Adrenal gland (tissue), 12 donors: ENCODE results near the gene ZSCAN5B. TPM values are rescaled to one million over a fixed set of nuclear protein-coding genes. Genes with fewer than 3 reads are reported as not detected.
"Not testable (repeated sequence)": the region's sequence is repeated elsewhere in the genome, so short reads cannot be mapped to it uniquely, and the experiment has no call there.

Source experiments
- DNase-seq, 7 donors: peaks; one replicate each; pipeline ENCODE4 v3.0.0-alpha.2; 2019 to 2020
- H3K27ac ChIP-seq, 5 donors: fragments of 200-600 bp; sonication (generic) in 4 of 5; 1 replicate in 3 of 5; 2 replicates in 2 of 5; pipeline versions ENCODE4 v1.5.1 to v1.8.0; 2016 to 2020; ENCODE audit warnings: mild to moderate bottlenecking in 1 of 5
- H3K27me3 ChIP-seq: fragments of 200-600 bp; 2 replicates; pipeline ENCODE4 v1.8.0; 2021
- H3K36me3 ChIP-seq, 2 donors: fragments of 200-600 bp; replicated peaks in 1 of 2; 1 replicate in 1 of 2; 2 replicates in 1 of 2; pipeline versions ENCODE4 v1.5.1 to v1.8.0; 2018 to 2022
- H3K4me1 ChIP-seq, 2 donors: fragments of 200-600 bp; replicated peaks in 1 of 2; 1 replicate in 1 of 2; 2 replicates in 1 of 2; pipeline versions ENCODE4 v1.5.1 to v1.8.0; 2018 to 2021
- H3K4me3 ChIP-seq, 4 donors: fragments of 200-600 bp; sonication (generic) in 3 of 4; one replicate each; pipeline ENCODE4 v1.5.1; 2016 to 2018
- H3K9me3 ChIP-seq, 3 donors: fragments of 200-600 bp; sonication (generic) in 1 of 3; replicated peaks in 1 of 3; 1 replicate in 2 of 3; 2 replicates in 1 of 3; pipeline versions ENCODE4 v1.5.1 to v1.8.0; 2016 to 2021
- POLR2A ChIP-seq, 2 donors: fragments of 450-650 bp; IDR thresholded peaks; one replicate each; pipeline ENCODE4 v1.6.1; 2017; ENCODE audit warnings: antibody characterized with exemption in 2 of 2, mild to moderate bottlenecking in 2 of 2, moderate library complexity in 1 of 2
- WGBS, 4 donors: extraction: QIAGEN DNeasy Blood & Tissue Kit in 2 of 4; methylation state at CpG; one replicate each; pipeline versions ENCODE4 v1.1.5 to v1.1.7; 2013 to 2017; 5-methylcytosine and 5-hydroxymethylcytosine counted together
- intact Hi-C, 2 donors: fragments of 100-400 bp; cut with DNase I; formaldehyde crosslinking; loops; one replicate each; pipeline versions ENCODE4 v1.14.1 to v1.15.0; 2022 to 2023
- polyA plus RNA-seq, 3 donors: library from polyadenylated mRNA; stranded (reverse); fragments of 200-250 nt in 2 of 3; fragments of 350-450 nt in 1 of 3; fragmentation: Illumina TruSeq in 1 of 3; extraction: RNeasy Lipid Tissue Mini Kit (QIAGEN cat#74804) in 1 of 3; gene quantifications; one replicate each; pipeline ENCODE4 v1.2.3, GENCODE V29; 2013 to 2014
- total RNA-seq, 9 donors: library from RNA; depleted of rRNA in 4 of 9; stranded (reverse); fragments of >200 nt in 4 of 9; fragments of 120-200 nt in 1 of 9; fragmentation: NEBNext Ultra II Directional in 1 of 9; extraction: Animal tissue kit (Norgen Biotek cat#: 25700) in 1 of 9; gene quantifications; one replicate each; pipeline versions ENCODE4 v1.1.0 to v1.2.4, GENCODE V29; 2013 to 2023
- TF ChIP-seq, protein P1 (sequence below), 6 experiments: fragments of 450-650 bp in 4 of 6; fragments of 200-600 bp in 2 of 6; sonication (generic) in 1 of 6; IDR thresholded peaks; 1 replicate in 5 of 6; 2 replicates in 1 of 6; pipeline versions ENCODE4 v1.5.1 to v1.8.0; 2016 to 2021; ENCODE audit warnings: antibody characterized with exemption in 6 of 6, mild to moderate bottlenecking in 2 of 6, moderate library complexity in 1 of 6
- donor health status: healthy with polysubstance abuse.
- donor health status: Bipolar disorder and iron deficiency.
- donor health status: DM: yes; HTN: yes; CAD: no.
- donor health status: DM: no; HTN: no; CAD: no.
- donor health status: DM: no; HTN: no; CAD: no.
- donor health status: DM: yes; HTN: yes; CAD: no.

ZSCAN5B gene
- total and polyA plus RNA-seq, 12 donors = 0.09 to 0.19 (median 0.12) TPM; not detected in 8

DNA sequence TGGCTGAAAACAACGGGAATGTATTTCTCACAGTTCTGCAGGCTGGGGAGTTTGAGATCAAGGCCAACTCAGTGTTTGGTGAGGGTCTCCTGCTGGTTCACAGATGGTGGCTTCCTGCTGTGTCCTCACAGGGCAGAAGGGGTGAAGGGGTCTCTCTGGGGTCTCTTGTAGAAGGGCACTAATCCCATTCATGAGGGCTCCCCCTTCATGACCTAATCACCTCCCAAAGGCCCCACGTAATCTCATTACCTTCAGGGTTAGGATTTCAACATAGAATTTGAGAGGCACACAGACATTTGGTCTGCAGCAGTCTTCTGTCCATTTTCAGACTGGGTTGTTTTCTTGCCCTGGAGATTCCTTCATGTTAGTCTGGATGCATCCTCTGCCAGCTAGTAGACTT, 44.9 kb downstream of the ZSCAN5B start:
- H3K9me3 ChIP-seq = no peaks in the 10 kb centered on the region
- no peak overlapping the region for H3K4me3 ChIP-seq
- H3K4me1 ChIP-seq = peaks cover 4 to 10% of the 10 kb centered on the region in 2 donors
- peak overlapping the region in 1 of 5 donors; percentile 17 for H3K27ac ChIP-seq
- no peak for TF ChIP-seq POLR2A (IDR thresholded peaks at IDR 0.05)
- TF ChIP-seq, protein P1, sequence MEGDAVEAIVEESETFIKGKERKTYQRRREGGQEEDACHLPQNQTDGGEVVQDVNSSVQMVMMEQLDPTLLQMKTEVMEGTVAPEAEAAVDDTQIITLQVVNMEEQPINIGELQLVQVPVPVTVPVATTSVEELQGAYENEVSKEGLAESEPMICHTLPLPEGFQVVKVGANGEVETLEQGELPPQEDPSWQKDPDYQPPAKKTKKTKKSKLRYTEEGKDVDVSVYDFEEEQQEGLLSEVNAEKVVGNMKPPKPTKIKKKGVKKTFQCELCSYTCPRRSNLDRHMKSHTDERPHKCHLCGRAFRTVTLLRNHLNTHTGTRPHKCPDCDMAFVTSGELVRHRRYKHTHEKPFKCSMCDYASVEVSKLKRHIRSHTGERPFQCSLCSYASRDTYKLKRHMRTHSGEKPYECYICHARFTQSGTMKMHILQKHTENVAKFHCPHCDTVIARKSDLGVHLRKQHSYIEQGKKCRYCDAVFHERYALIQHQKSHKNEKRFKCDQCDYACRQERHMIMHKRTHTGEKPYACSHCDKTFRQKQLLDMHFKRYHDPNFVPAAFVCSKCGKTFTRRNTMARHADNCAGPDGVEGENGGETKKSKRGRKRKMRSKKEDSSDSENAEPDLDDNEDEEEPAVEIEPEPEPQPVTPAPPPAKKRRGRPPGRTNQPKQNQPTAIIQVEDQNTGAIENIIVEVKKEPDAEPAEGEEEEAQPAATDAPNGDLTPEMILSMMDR (IDR thresholded peaks at IDR 0.05) = no peak
- peaks cover 0 to 6% of the 10 kb centered on the region in 2 donors for H3K36me3 ChIP-seq
- H3K27me3 ChIP-seq = no peaks in the 10 kb centered on the region
- intact Hi-C loops = no loop called here
- DNase-seq = no peak
- WGBS, 4 donors = 40 to 69% (median 51%) methylated on average over 2 of the region's 2 CpGs

DNA sequence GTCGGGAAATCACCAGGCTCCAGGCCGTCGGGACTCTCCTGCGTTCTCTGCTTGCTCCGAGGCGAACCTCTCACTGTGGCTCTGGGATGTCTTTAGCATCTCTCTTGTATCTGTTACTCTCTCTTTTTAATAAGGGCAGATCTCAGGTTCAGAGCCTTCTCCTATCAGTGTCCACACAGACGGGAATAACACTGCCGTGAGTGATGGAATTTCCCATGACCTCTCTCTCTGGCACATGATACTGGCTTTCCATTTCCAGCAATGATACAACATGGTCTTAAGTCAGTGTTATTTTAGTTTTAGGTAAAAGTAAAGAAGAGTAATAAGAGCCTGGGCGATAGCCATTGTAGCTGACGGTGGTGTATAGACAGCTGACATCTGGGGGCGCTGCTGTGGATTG, 47.2 kb downstream of the ZSCAN5B start:
- 81 to 90% (median 84%) methylated on average over 11 of the region's 11 CpGs for WGBS, 4 donors
- no peak overlapping the region for H3K4me3 ChIP-seq
- TF ChIP-seq, protein P1 (IDR thresholded peaks at IDR 0.05) = no peak
- no peak for TF ChIP-seq POLR2A (IDR thresholded peaks at IDR 0.05)
- intact Hi-C loops = no loop called here
- no peaks in the 10 kb centered on the region for H3K9me3 ChIP-seq
- H3K27ac ChIP-seq = no peak overlapping the region
- H3K4me1 ChIP-seq = peaks cover 4 to 20% of the 10 kb centered on the region in 2 donors
- DNase-seq = no peak
- no peaks in the 10 kb centered on the region for H3K27me3 ChIP-seq
- peaks cover 0 to 5% of the 10 kb centered on the region in 2 donors for H3K36me3 ChIP-seq

DNA sequence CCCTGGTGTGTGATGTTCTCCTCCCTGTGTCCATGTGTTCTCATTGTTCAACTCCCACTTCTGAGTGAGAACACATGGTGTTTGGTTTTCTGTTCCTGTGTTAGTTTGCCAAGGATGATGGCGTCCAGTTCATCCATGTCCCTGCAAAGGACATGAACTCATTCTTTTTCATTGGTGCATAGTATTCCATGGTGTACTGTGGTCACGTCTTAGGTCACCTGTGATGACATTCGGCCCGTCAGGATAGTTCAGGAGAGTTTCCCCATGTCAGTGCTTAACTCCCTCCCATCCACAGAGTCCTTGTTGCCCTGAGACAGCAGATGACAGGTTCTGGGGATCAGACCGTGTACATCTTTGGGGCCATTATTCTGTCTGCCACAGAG, 47.9 kb downstream of the ZSCAN5B start:
- Histone ChIP-seq H3K4me1 (peaks cover 4 to 20% of the 10 kb centered on the region in 2 donors), H3K27me3 (no peaks in the 10 kb centered on the region), H3K4me3 (no peak overlapping the region), H3K36me3 (peaks cover 0 to 5% of the 10 kb centered on the region in 2 donors), H3K27ac (no peak overlapping the region), H3K9me3 (no peaks in the 10 kb centered on the region)
- no peak for TF ChIP-seq POLR2A (IDR thresholded peaks at IDR 0.05)
- TF ChIP-seq, protein P1 (IDR thresholded peaks at IDR 0.05) = no peak
- intact Hi-C loops = no loop called here
- DNase-seq = no peak
- WGBS, 4 donors = 94 to 98% (median 97%) methylated on average over 5 of the region's 5 CpGs

DNA sequence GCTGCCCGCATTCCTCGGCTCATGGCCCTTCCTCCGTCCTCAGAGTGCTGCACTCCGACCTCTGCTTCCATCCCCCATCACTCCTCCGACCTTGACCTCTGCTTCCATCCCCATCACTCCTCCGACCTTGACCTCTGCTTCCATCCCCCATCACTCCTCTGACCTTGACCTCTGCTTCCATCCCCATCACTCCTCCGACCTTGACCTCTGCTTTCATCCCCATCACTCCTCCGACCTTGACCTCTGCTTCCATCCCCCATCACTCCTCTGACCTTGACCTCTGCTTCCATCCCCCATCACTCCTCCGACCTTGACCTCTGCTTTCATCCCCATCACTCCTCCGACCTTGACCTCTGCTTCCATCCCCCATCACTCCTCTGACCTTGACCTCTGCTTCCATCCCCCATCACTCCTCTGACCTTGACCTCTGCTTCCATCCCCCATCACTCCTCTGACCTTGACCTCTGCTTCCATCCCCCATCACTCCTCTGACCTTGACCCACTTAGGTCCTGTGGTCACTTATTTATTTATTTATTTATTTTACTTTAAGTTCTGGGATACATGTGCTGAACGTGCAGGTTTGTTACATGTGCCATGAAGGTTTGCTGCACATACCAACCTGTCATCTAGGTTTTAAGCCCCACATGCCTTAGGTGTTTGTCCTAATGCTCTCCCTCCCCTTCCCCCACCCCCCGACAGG, 48.5 kb downstream of the ZSCAN5B start:
- H3K27me3 ChIP-seq, H3K9me3 ChIP-seq, DNase-seq, H3K4me3 ChIP-seq, H3K36me3 ChIP-seq, intact Hi-C loops, H3K27ac ChIP-seq: not testable (repeated sequence)
- peaks cover 4 to 20% of the 10 kb centered on the region in 2 donors for H3K4me1 ChIP-seq
- 84 to 87% (median 86%) methylated on average over 12 of the region's 12 CpGs for WGBS, 4 donors

DNA sequence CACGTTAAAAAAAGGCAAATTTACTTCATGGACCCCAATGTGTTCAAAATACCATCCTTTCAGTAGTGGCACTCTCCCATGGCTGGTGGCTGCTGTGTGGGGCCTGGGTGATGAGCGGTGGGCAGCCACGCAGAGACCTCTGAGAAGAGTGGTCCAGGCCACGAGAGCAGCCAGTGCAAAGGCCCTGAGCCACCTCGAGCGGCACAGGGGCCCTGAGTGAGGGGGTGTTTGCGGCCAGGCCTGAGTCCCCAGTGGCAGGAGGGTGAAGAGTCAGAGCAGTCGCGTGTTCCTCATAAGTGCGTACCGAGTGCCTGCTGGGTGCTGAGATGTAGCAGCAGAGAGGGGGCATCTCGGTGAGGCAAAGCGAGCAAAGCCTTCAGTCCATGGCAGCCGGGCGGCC, 49.5 kb downstream of the ZSCAN5B start:
- Histone ChIP-seq H3K27ac (peak overlapping the region in 1 of 5 donors; percentile 72), H3K36me3 (peaks cover 0 to 5% of the 10 kb centered on the region in 2 donors), H3K4me3 (no peak overlapping the region), H3K9me3 (no peaks in the 10 kb centered on the region), H3K4me1 (peaks cover 4 to 20% of the 10 kb centered on the region in 2 donors), H3K27me3 (no peaks in the 10 kb centered on the region)
- intact Hi-C loops = no loop called here
- 91 to 96% (median 95%) methylated on average over 8 to 15 of the region's 15 CpGs for WGBS, 4 donors
- TF ChIP-seq POLR2A (IDR thresholded peaks at IDR 0.05) = no peak
- TF ChIP-seq, protein P1 (IDR thresholded peaks at IDR 0.05) = no peak
- no peak for DNase-seq
